Astrocyte of the spinal cord (primary cell): ENCODE data around the gene CMTM5.

Experiments used
- DNase-seq: peaks from one replicate; pipeline ENCODE4 v3.0.0; 2011; ENCODE audit warnings: low read depth, low spot score
- H3K4me3 ChIP-seq: 2 replicates; pipeline ENCODE4 v1.5.1; 2011; ENCODE audit warnings: low read depth, mild to moderate bottlenecking, low read length, moderate library complexity
- in situ Hi-C: cut with HindIII; loops from 2 replicates; pipeline ENCODE4 v1.10.0; 2017; ENCODE audit warnings: low sequenced_read_pairs
- TF ChIP-seq, protein P1 (sequence below): IDR thresholded peaks from 2 replicates; pipeline ENCODE4 v1.5.1; 2012; ENCODE audit warnings: low read depth, mild to moderate bottlenecking, low read length, inconsistent platforms

Gene CMTM5

DNA sequence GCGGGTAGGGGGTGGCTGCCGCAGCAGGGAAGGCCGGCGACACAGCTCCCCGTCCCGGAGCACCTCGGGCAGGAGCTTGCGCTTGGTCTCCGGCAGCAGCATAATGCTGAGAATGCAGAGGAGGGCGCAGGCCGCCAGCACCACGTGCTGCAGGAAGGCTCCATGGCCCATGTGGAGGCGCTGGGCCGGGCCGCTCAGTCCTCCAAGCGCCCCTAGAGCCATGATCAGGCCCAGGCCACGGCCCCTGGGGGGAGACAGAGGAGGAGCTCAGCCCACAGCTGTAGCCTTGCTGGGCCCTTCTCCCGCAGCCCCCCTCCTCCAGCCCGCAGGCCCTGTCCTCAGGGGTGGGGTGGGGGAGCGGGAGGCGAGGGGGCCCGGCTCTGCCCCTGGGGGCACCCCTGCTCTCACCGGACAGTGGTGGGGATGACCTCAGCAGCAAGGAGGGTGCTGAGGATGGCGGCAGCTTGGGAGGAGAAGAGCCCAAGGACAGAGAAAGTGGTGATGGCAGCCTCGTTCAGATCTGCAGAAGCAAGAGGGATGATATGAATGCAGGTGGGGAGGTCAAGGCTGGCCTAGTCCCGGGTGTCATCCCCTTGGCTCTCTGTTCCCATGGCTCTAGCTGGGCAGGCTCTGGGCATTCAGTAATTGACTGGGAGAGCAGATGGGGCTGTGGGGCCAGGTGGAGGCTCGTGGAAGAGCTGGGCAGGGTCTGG is 30.0 kb upstream of the CMTM5 start:
- in situ Hi-C loops = no loop called here
- DNase-seq = no peak
- TF ChIP-seq, protein P1, sequence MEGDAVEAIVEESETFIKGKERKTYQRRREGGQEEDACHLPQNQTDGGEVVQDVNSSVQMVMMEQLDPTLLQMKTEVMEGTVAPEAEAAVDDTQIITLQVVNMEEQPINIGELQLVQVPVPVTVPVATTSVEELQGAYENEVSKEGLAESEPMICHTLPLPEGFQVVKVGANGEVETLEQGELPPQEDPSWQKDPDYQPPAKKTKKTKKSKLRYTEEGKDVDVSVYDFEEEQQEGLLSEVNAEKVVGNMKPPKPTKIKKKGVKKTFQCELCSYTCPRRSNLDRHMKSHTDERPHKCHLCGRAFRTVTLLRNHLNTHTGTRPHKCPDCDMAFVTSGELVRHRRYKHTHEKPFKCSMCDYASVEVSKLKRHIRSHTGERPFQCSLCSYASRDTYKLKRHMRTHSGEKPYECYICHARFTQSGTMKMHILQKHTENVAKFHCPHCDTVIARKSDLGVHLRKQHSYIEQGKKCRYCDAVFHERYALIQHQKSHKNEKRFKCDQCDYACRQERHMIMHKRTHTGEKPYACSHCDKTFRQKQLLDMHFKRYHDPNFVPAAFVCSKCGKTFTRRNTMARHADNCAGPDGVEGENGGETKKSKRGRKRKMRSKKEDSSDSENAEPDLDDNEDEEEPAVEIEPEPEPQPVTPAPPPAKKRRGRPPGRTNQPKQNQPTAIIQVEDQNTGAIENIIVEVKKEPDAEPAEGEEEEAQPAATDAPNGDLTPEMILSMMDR = no peak
- H3K4me3 ChIP-seq = no peak overlapping the region

GRCh38 chr14:23347406-23348296 is 29.2 kb upstream of the CMTM5 start:
- in situ Hi-C loops = no loop called here
- H3K4me3 ChIP-seq = no peak overlapping the region
- no peak for DNase-seq
- TF ChIP-seq, protein P1 = no peak

- no peak overlapping the region for H3K4me3 ChIP-seq
- TF ChIP-seq, protein P1 = no peak
- no peak for DNase-seq
- in situ Hi-C loops = no loop called here
These were observed 28.6 kb upstream of the CMTM5 start for GRCh38 chr14:23348297-23348655.

DNA sequence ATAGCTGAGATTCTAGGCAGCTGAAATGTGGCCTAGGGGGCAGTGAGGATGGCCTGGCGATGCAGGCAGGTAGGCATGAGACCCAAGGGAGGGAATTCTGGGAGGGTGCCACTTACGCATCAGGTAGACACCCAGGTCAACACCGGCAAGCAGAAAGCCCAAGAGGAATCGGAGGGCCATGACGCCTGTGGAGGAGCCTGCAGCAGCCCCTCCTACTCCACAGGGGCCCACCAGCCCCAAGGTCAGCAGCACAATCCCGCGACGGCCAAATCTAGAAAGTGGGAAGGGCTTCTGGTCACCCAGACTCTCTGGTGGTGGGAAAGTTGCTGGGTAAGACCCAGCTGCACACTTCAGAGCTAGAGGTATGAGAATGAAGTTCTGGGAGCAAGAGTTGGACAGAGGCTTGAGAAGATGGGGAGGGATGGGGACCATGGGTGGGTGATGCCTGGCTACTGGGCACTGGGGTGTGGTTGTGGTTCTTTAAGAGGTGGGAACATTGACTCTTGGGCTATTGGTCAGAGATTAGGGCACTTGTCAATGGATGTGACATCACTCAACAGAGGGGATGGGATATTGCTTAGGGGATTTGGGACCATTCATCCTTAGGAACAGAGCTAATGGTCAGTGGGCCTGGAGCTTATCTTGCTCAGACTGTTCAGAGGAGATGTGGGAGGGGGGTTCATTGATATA is 27.5 kb upstream of the CMTM5 start:
- in situ Hi-C loops = no loop called here

GRCh38 chr14:23351681-23352505 is 25.0 kb upstream of the CMTM5 start:
- in situ Hi-C loops = no loop called here
- DNase-seq = no peak
- TF ChIP-seq, protein P1 = peak; percentile 26
- H3K4me3 ChIP-seq = peak overlapping the region; percentile 67

More for the DNA sequence above, 27.5 kb upstream of the CMTM5 start:
- TF ChIP-seq, protein P1 = no peak
- H3K4me3 ChIP-seq = no peak overlapping the region
- DNase-seq = no peak
